ENCODE measurements around the gene ZFP36.

The ZFP36 gene

DNA sequence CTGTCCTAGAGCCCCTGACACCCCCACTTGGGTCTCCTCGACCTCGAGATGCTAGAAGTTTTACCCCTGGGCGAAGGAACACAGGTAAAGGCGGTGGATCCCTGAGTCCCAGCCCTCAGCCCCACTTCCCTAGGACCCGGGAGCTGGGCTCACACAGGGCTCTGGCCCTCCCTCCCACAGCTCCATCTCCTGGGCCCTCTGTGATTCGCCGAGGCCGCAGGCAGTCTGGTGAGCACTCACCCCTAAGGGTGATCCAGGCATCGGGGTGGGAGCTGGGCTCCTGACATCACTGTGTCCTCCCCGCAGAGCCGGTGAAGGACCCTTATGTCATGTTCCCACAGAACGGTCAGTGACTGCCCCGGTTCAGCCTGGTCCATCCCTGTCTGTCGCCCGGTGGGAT is 14.1 kb downstream of the ZFP36 start:
- no peak for DNase-seq

DNA sequence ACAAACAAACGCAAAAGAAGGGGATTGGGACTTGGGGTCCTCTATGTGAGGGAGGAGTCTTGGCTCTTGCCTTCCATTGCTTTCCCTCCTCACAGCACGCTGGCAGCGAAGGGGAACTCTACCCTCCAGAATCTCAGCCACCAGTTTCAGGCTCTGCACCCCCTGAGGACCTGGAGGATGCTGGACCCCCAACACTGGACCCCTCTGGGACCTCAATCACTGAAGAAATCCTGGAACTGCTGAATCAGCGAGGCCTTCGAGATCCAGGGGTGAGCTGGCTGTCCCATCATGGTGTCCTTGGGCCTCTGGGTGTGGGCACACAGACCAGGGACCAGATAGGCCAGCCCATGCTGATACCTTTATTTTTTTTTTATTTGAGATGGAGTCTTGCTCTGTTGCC is 15.4 kb downstream of the ZFP36 start:
- DNase-seq, result no peak

DNA sequence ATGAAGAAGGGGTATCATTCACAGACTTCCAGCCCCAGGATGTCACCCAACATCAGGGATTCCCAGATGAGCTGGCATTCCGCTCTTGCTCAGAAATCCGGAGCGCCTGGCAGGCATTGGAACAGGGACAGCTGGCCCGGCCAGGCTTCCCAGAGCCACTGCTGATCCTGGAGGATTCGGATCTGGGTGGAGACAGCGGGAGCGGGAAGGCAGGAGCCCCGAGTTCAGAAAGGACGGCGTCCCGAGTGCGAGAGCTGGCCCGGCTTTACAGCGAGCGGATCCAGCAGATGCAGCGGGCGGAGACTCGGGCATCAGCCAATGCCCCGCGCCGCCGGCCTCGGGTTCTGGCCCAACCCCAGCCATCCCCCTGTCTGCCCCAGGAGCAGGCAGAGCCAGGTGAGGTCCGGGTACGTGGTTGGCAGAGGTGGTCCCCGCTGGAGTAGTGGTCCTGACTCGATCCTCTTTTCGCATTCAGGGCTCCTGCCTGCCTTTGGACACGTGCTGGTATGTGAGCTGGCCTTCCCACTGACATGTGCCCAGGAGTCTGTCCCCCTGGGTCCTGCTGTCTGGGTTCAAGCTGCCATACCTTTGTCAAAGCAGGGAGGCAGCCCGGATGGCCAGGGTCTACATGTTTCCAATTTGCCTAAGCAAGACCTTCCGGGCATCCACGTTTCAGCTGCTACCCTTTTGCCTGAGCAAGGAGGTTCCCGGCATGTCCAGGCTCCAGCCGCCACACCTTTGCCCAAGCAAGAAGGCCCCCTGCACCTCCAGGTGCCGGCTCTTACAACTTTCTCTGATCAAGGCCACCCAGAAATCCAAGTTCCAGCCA is 16.8 kb downstream of the ZFP36 start:
- no peak for DNase-seq

DNA sequence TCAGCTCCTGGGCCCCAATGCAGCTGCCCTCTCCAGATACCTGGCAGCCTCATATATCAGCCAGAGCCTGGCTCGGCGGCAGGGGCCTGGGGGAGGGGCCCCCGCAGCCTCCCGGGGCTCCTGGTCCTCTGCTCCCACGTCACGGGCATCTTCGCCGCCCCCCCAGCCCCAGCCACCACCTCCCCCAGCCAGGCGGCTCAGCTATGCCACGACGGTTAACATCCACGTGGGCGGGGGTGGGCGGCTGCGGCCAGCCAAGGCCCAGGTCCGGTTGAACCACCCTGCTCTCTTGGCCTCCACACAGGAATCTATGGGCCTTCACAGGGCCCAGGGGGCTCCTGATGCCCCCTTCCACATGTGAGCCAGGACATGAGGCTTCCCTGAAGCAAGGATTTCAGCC is 18.3 kb downstream of the ZFP36 start:
- no peak for DNase-seq

DNA sequence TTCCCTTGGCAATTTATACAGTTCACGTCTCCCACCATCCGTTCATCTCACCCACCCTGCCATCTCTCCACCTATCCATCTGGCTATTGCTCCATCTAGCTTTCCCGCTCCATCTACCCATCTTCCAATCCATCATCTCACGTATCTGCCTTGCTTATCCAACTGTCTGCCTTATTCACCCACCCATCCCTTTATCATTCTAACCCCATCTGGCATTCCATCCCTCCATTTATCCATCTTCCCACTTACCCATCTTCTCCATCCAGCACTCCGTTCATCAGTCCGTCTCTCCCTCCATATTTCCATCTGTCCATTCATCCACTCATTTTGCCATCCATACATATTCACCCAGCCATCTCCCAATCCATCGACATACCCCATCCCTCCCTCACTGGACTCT is 19.1 kb downstream of the ZFP36 start:
- no peak for DNase-seq

DNA sequence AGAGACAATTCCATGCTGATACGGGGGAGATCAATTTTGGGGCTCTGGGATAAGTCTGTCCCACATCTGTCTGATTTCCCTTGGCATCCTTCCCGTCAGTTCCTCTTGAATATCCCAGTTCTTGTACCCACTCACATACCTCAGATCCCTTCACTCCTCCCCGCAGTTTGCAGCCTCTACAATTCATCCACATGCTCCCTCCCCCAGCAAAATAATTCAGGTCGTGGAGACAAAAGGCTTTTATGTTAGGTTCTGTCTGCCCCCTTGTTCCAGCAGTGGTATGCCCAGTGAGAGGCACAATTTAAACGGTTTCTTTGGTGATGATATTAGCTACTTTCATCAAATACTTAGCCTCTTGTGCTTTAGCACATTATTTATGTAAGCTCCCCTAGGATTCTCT is 19.5 kb downstream of the ZFP36 start:
- DNase-seq, result no peak

DNA sequence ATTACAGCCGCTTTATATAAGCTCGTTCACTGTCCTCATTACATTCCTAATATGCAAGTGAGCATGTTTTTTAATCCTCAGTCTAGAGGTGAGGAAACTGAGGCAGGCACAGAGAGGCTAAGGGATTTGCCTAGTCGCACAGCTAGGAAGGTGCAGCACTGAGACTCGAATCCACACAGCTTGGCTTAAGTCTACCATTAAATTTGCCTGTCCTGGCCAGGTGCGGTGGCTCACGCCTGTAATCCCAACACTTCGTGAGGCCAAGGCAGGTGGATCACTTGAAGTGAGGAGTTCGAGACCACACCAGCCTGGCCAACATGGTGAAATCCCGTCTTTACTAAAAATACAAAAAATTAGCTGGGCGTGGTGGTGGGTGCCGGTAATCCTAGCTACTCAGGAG is 21.1 kb downstream of the ZFP36 start:
- no peak for DNase-seq

DNA sequence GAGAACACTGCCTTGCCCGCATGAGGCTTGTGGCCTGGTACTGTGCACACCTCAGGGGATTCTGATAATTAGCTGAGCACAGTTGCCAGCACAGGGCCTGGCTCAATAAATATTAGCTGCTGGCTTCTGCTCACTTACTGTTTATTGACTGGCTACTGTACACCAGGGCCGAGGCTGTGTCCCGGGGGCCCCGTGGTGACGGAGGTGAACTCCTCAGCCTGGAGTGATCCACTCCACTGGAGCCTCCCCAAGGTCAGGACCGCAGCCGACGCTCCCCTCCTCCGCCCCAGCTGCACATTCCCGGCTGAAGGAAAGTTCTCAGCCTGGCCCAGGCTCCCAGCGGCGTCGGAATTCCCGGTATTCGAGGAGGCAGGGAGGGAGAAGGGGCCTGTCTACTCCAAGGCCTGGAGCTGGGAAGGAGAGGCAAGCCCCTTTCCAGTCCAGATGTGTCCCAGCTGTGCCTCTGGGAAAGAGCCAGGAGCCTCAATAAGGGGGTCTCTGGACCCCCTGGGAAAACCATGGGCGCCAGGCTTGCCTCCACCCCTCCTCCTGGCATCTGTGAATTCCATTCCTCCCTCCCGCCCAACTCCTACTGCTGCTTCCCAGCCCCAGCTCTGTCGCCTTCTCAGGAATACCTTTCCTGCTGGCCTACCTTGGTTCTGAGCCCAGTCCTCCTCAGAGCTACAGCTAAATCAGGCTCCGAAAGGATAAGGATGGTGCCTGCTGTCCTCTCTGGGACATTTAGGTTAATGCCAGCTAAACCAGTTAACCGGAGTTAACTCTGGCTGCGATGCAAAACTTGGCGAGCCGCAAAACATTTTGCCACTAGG is 21.9 kb downstream of the ZFP36 start:
- DNase-seq, result no peak

DNA sequence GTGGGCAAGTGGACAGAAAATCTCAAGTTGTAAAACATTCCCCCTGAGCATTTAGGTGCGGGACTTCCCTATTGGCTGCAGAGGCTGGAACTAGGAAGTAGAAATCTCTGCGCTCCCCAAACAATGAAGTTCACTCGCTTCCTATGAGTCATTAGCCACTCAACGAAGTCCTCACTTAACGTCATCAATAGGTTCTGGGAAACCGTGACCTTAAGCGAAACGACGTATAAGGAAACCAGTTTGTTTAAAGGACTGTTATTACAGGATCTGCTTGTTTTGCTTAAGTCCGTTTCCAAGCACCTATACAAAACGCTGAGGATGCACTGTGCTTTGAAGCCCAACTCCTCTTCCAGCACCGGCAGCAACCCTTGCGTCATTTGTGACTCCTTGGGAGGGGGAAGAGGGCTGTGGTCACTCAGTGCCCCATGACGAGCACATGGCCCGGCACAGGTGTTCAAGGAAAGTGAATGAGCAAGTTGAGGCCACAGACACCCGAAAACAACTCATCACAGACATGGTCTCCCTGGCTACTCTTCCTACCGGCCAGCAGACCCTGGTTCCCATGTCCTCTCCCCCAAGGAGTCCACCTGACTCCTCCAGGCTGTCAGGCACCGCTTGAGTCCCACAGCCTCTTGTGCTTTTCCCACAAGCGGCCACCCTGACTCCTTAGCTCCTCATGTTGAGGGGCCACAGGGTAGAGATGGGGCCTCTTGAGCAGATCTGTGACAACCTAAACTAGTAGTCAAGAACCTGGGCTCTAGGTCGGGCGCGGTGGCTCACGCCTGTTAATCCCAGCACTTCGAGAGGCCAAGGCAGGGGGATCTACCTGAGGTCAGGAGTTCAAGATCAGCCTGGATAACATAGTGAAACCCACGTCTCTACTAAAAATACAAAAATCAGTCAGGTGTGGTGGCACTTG is 24.3 kb downstream of the ZFP36 start:
- DNase-seq, result peak; percentile 88 to 90

DNA sequence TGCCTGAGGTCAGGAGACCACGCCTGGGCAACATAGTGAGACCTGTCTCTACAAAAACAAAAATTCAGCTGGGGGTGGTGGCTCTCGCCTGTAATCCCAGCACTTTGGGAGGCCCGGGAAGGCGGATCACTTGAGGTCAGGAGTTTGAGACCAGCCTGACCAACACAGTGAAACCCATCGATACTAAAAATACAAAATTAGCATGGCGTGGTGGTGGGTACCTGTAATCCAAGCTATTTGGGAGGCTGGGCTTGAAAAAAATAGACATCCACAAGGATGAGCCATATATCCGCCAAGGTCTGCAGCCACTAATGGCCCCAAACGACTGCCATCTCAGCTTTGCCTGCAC is 26.0 kb downstream of the ZFP36 start:
- no peak for DNase-seq

DNA sequence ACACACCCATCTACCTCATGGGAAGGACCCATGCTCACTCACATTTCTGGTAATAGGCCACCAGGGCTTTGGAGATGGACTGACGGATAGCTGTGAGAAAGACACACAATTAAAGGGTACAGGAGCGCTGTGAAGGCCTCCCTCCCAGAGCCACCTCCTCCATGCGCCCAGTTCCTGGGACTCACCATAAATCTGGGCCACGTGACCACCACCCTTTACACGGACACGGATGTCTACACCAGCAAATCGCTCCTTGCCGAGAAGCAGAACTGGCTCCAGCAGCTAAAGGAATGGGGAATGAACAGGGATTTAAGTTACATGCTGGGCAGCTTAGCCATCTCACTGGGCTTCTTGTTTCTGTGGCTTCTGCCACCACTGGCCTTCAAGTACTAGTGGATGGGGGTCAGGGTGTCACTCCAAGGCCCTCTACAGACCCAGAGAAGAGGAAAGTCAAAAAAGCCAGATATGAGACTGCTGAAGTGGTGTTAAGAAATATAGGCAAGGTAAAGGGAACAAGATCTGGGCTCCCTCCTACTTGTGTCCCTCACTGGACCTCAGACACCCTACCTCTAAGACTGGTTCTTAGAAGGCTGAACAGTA is 26.9 kb downstream of the ZFP36 start:
- DNase-seq, result no peak

DNA sequence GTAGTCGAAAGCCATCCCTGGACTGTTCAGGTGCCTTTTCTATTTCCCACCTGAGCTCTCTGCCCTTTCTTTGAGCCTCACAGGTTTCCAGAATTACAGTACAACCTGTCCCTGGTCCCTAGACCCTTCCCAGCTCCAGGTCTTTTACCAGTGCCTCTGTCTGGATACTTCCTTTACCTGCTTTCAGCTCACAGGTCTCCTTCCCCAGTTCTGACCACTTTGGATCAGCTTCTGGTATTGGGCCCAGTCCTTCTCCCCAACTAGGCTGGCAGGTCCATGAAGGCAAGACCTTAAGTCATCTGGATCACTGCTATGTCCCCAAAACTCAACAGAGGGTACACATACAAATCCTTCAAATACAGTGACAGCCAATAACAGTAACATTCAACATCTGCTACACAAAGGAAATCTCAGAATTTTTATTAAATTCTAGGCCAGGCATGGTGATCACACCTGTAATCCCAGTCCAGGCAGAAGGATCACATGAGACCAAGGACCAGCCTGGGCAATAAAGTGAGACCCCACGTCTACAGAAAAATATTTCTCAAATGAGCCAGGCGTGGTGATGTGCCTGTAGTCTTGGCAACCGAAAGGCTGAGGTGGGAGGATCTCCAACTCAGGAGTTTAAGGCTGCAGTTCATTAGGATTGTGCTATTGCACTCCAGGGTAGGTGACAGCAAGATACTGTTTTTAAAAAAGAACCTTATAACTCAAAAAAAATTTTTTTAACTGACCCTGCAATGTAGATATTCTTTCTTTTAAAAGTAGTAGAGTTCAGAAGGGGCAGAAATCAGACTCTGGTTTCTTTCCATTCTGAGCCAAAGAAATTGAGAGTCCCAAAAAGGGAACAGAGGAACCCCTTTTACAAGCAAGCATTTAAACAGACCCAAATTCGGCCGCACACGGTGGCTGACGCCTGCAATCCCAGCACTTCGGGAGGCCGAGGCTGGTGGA is 27.8 kb downstream of the ZFP36 start:
- DNase-seq, result no peak

DNA sequence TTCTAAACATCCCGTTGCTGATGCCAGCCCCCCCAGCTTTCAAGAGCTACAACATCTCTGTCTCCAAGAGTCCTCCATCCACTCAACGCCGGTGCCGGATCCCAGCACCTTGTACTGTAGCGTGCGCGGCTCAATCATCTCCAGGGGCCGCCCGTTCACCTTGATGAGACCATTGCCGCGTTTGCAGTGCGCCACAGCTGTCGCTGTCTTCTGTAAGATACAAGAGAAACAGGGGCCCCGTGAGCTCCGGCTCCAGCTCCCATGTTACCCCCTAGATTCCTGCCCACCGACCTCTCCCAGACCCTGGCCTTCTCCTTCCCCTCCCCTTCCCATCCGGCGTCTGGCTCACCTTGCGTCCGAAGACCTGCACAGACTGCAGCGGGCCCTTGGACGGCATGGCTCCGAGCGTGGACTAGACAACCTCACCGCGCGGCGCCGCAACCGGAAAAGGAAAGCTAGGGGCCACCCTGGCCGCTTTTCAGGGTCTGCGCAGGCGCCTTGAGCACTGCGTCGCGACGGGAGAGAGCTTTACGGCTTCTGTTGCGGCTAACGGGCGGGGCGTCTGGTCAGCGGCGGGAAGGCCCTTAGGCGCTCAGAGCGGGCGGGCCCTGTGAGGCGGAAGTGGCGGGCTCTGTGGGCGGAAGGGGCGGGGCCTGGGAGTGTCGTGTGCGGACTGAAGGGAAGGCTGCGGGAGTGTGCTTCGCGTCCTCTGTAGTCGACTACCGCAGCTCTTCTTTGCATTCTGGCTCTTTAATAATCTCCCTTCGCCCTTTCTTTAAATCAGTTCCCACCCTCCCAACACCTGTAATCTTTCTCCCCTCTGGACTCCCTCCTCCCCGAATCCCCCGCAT is 29.1 kb downstream of the ZFP36 start, which contains the start of gene RPS16:
Gene RPS16 (minus strand): TSS at position 451 of the 851 bp plus-strand sequence. CDS start 54 bp downstream, at position 397.
- DNase-seq, result peak; percentile 99

DNA sequence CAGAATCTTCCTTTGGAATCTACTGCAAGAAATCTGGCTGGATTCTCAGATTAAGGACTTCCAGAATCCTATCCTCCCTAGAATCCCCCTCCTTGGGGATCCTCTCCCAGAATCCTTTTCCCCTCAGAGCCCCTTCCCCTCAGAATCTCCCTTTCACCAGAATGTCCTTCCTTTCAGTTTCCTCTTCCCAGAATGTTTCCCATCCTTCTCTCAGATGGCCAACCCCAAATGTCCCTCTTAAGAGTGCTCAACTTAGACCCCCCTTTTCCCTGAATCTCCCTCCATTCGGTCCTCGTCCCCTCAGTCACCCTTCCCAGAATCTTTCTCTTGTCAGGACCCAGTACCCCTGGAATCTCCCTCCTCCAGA is 29.7 kb downstream of the ZFP36 start:
- no peak for DNase-seq

DNA sequence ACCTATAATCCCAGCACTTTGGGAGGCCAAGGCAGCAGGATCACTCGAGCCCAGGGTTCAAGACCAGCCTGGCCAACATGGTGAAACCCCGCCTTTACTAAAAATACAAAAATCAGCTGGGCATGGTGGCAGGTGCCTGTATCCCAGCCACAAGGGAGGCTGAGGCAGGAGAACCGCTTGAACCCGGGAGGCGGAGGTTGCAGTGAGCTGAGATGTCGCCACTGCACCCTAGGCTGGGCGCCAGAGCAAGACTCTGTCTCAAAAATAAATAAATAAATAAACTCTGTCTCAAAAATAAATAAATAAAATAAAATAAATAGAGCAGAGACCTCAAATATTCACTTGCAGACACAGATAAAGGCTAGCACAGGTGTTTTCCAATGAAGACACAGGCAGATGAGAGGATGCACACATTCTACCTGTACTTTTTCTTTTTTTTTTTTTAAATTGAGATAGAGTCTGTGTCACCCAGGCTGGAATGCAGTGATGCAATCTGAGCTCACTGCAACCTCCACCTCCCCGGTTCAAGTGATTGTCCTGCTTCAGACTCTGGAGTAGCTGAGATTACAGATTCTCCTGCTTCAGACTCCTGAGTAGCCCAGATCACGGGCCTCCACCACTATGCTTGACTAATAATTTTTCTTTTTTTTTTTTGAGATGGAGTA is 31.8 kb downstream of the ZFP36 start:
- DNase-seq, result no peak

DNA sequence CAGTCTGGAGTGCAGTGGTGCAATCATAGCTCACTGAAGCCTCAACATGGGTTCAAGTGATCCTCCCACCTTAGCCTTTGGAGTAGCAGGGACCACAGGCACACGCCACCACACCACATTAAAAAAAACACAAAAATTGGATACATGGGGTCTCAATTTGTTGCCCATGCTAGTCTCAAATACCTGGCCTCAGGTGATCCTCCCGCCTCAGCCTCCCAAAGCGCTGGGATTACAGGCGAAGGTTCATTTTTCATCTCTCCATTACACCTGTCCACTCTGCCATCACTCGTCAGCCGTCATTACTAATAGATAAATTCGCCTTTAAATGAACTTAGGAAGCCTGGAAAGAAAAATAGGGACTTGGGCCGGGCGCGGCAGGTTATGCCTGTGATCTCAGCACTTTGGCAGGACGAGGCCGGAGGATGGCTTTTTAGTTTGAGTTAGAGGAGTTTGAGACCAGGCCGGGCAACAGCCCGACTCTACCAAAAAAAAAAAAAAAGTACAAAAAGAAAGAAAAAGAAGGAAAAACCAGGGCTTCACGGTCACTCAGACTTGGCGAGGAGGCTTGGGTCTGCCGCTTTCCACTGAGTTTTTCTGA is 38.0 kb downstream of the ZFP36 start:
- no peak for DNase-seq

DNA sequence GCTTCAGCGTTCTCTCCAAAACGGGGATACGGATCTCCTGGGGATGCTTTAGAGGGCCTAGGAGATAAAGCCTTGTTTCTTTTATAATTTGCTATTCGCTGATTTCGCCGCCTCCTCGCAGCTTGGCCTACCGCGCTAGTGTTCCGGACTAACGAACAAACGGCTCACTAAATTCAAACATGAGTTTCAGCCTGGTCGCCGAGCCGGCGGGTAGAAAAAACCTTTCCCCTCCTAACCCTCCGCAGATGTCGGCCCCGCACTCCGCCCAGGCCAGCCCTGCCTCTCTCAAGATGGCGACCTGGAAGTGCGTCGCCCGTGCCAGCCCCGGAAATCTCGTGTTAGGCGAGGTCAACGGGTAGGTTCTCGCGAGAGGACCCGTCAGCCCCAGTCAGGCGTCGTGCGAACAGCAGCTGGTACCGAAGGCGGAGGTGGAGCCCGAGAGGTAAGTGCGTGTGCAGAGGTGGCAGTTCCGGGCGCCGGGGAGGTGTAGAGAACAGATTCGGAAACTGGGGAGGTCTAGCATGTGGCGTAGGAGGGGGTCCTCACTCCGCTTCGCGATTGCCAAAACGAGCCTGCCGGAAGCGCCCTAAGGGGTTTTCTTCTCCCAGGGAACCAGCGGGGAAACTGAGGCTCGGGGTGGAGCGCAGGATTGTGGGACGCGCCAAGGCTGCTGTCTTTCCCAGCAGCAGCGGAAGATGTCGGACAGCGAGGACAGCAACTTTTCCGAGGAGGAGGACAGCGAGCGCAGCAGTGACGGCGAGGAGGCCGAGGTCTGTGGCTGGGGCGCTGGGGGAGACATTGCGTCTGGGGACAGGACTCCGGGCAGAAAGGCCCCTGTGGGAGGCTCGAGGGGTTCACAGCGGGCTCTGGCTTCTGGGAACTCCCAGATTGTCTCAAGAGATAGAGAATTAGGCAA is 38.8 kb downstream of the ZFP36 start, which contains the start of gene SUPT5H:
Gene SUPT5H (plus strand): TSS at position 387 of the 916 bp plus-strand sequence. CDS start 309 bp downstream, at position 696.
- DNase-seq, result peak; percentile 99
